Measurements from ENCODE around the gene BCAR3.
"Not testable (repeated sequence)": the region's sequence is repeated elsewhere in the genome, so short reads cannot be mapped to it uniquely, and the experiment has no call there.

The BCAR3 gene

GRCh38 chr1:93554883-93555872 is 126.5 kb downstream of the BCAR3 start:
- Histone ChIP-seq H3K4me2 (ENCODE audit: low read length) (peak overlapping the region; percentile 14), H3K27me3 (ENCODE audit: control insufficient read depth, insufficient read depth, low read length) (no peaks in the 10 kb centered on the region), H3K9ac (no peak overlapping the region), H3K79me2 (no peaks in the 10 kb centered on the region), H2AFZ (no peak overlapping the region), H3K4me3 (ENCODE audit: low read depth, low read length) (no peak overlapping the region), H3K27ac (peak overlapping the region; percentile 48), H3K9me3 (ENCODE audit: control insufficient read depth, low read length) (no peaks in the 10 kb centered on the region), H3K4me1 (peaks cover 13% of the 10 kb centered on the region), H3K36me3 (ENCODE audit: control insufficient read depth, insufficient read depth, low read length) (no peaks in the 10 kb centered on the region)
- TF ChIP-seq, protein P1, sequence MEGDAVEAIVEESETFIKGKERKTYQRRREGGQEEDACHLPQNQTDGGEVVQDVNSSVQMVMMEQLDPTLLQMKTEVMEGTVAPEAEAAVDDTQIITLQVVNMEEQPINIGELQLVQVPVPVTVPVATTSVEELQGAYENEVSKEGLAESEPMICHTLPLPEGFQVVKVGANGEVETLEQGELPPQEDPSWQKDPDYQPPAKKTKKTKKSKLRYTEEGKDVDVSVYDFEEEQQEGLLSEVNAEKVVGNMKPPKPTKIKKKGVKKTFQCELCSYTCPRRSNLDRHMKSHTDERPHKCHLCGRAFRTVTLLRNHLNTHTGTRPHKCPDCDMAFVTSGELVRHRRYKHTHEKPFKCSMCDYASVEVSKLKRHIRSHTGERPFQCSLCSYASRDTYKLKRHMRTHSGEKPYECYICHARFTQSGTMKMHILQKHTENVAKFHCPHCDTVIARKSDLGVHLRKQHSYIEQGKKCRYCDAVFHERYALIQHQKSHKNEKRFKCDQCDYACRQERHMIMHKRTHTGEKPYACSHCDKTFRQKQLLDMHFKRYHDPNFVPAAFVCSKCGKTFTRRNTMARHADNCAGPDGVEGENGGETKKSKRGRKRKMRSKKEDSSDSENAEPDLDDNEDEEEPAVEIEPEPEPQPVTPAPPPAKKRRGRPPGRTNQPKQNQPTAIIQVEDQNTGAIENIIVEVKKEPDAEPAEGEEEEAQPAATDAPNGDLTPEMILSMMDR (IDR thresholded peaks at IDR 0.05) = no peak

GRCh38 chr1:93553886-93554490 is 127.6 kb downstream of the BCAR3 start:
- H3K4me1 ChIP-seq = peaks cover 13% of the 10 kb centered on the region
- H3K27me3 ChIP-seq (ENCODE audit: control insufficient read depth, insufficient read depth, low read length); H3K36me3 ChIP-seq (ENCODE audit: control insufficient read depth, insufficient read depth, low read length); H3K9ac ChIP-seq; H2AFZ ChIP-seq; H3K4me3 ChIP-seq (ENCODE audit: low read depth, low read length); H3K9me3 ChIP-seq (ENCODE audit: control insufficient read depth, low read length); H3K79me2 ChIP-seq: not testable (repeated sequence)
- peak overlapping the region; percentile 14 for H3K4me2 ChIP-seq (ENCODE audit: low read length)
- peak overlapping the region; percentile 21 for H3K27ac ChIP-seq

GRCh38 chr1:93552741-93553455 is 128.7 kb downstream of the BCAR3 start:
- no peaks in the 10 kb centered on the region for H3K36me3 ChIP-seq (ENCODE audit: control insufficient read depth, insufficient read depth, low read length)
- H3K27me3 ChIP-seq (ENCODE audit: control insufficient read depth, insufficient read depth, low read length) = no peaks in the 10 kb centered on the region
- H2AFZ ChIP-seq = no peak overlapping the region
- peaks cover 13% of the 10 kb centered on the region for H3K4me1 ChIP-seq
- H3K9me3 ChIP-seq (ENCODE audit: control insufficient read depth, low read length) = no peaks in the 10 kb centered on the region
- H3K79me2 ChIP-seq = no peaks in the 10 kb centered on the region
- H3K4me2 ChIP-seq (ENCODE audit: low read length) = peak overlapping the region; percentile 39
- H3K27ac ChIP-seq = peak overlapping the region; percentile 39
- no peak overlapping the region for H3K4me3 ChIP-seq (ENCODE audit: low read depth, low read length)
- TF ChIP-seq, protein P1 (IDR thresholded peaks at IDR 0.05) = no peak
- H3K9ac ChIP-seq = no peak overlapping the region

GRCh38 chr1:93549811-93550210 is 131.8 kb downstream of the BCAR3 start:
- Histone ChIP-seq H3K4me3 (ENCODE audit: low read depth, low read length) (no peak overlapping the region), H3K79me2 (no peaks in the 10 kb centered on the region), H3K9me3 (ENCODE audit: control insufficient read depth, low read length) (no peaks in the 10 kb centered on the region), H3K4me2 (ENCODE audit: low read length) (no peak overlapping the region), H2AFZ (no peak overlapping the region), H3K27me3 (ENCODE audit: control insufficient read depth, insufficient read depth, low read length) (no peaks in the 10 kb centered on the region), H3K27ac (no peak overlapping the region), H3K9ac (no peak overlapping the region), H3K36me3 (ENCODE audit: control insufficient read depth, insufficient read depth, low read length) (no peaks in the 10 kb centered on the region), H3K4me1 (peaks cover 7% of the 10 kb centered on the region)
- TF ChIP-seq, protein P1 (IDR thresholded peaks at IDR 0.05) = no peak

DNA sequence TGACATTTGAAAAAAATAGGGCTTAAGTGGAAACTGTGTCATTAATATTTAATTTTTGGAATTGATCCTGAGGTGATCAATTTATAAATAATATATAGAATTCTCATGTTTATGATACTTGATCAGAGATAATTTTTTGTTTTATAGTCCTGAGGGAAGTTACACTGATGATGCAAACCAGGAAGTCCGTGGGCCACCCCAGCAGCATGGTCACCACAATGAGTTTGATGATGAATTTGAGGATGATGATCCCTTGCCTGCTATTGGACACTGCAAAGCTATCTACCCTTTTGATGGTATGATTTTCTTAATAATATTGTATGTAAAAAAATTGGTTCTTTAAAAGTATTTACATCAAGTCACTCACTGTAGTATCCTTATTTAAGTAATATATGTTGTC is 132.5 kb downstream of the BCAR3 start:
- no peaks in the 10 kb centered on the region for H3K9me3 ChIP-seq (ENCODE audit: control insufficient read depth, low read length)
- no peaks in the 10 kb centered on the region for H3K27me3 ChIP-seq (ENCODE audit: control insufficient read depth, insufficient read depth, low read length)
- H3K9ac ChIP-seq = no peak overlapping the region
- H3K4me3 ChIP-seq (ENCODE audit: low read depth, low read length) = no peak overlapping the region
- TF ChIP-seq, protein P1 (IDR thresholded peaks at IDR 0.05) = no peak
- H3K4me1 ChIP-seq = peaks cover 6% of the 10 kb centered on the region
- no peaks in the 10 kb centered on the region for H3K79me2 ChIP-seq
- no peak overlapping the region for H3K4me2 ChIP-seq (ENCODE audit: low read length)
- no peak overlapping the region for H2AFZ ChIP-seq
- no peak overlapping the region for H3K27ac ChIP-seq
- no peaks in the 10 kb centered on the region for H3K36me3 ChIP-seq (ENCODE audit: control insufficient read depth, insufficient read depth, low read length)
